GM12892 (cell line): ENCODE measurements around the gene UBE3A.

Experiments used
- POLR2A ChIP-seq: IDR thresholded peaks from 2 replicates; pipeline ENCODE4 v1.6.1; 2011; ENCODE audit warnings: low read depth, low read length, control low read depth
- POLR2AphosphoS5 ChIP-seq: IDR thresholded peaks from 2 replicates; pipeline ENCODE4 v1.6.1; 2011; ENCODE audit warnings: low read depth, low read length, control low read depth
- TAF1 ChIP-seq: IDR thresholded peaks from 2 replicates; pipeline ENCODE4 v1.6.1; 2011; ENCODE audit warnings: low read depth, mild to moderate bottlenecking, control low read depth, low read length, borderline replicate concordance

DNA sequence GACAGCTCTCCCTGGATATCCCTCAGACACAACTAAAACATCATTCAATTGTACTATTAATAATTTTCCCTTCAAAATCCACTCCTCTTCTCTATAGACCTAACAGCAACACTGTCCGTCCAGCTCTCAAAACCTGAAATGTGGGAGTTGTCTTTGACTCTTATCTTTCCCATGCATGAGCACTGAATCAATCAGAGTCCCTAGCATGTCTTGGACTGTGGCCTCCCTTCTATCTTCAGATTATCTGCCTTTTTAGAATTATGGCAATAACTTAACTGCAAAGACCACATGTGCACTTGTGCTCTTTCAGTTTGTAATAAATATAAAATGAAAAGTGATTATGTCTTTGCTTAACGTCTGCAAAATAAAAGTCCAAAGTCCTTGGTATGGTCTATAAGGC, 107.0 kb downstream of the UBE3A start:
- TF ChIP-seq POLR2A (no peak), POLR2AphosphoS5 (no peak), TAF1 (no peak)
